Dermis blood vessel endothelial cell (primary cell): ENCODE measurements around the gene DPH6. TPM values are rescaled to one million over a fixed set of nuclear protein-coding genes. Genes with fewer than 3 reads are reported as not detected.
A peak's percentile ranks its signal among the peaks of the same experiment; 100 is the strongest.
"Not testable (repeated sequence)": the region's sequence is repeated elsewhere in the genome, so short reads cannot be mapped to it uniquely, and the experiment has no call there.

ENCODE experiments used
- DNase-seq: peaks from one replicate; pipeline ENCODE4 v3.0.0; 2010
- total RNA-seq: library from RNA; depleted of rRNA; stranded (reverse); fragments of >200 nt; gene quantifications from 2 replicates; pipeline ENCODE4 v1.2.3, GENCODE V29; 2014

DPH6 gene
- total RNA-seq, 1 donor from 2014 or later: 14.5 TPM

- no peak for DNase-seq
These were observed 61.6 kb downstream of the DPH6 start for GRCh38 chr15:35484231-35484945.

- peak; percentile 67 for DNase-seq
These were observed 64.0 kb downstream of the DPH6 start for GRCh38 chr15:35481992-35482391.

DNA sequence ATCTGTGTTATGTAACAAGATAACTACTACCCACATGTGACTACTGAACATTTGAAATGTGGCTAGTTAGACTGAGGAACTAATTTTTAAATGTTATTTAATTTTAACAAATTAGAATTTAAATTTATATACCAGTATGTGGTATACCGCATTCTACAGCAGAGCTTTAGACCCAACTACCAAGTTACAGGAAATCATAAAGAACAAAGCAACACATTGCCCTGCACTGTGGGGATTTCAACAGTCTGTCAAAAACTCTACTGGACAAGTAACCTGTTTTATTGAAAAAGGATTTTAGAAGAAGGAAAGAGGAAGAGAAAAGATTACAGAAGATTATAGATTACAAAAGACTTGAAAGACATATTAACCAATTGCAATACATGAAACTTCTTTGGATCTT lies 64.9 kb downstream of the DPH6 start:
- DNase-seq: no peak

DNA sequence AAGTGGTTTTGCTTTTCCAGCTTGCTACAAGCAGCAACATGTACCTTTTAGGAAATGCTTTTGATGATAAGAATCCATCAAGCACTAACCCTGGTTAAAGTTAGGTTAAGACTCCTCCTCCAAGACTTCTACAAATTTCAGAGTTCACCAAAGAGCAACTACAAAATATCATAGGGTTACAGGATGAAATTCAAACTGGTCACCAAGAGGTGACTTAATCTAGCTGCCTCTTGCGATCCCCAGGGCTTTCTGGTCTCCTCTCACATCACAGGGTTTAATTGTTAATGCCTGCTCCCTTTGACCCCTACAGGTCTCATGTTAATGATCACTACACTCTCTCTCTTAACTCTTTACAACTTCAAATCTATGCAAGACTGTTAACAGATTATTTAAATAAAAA lies 66.5 kb downstream of the DPH6 start:
- DNase-seq: no peak

GRCh38 chr15:35477312-35478262 lies 68.4 kb downstream of the DPH6 start:
- DNase-seq: no peak

- no peak for DNase-seq
These were observed 74.9 kb downstream of the DPH6 start for GRCh38 chr15:35471024-35471423.

- DNase-seq: no peak
These were observed 75.5 kb downstream of the DPH6 start for GRCh38 chr15:35470441-35470840.

GRCh38 chr15:35466476-35466875 lies 79.5 kb downstream of the DPH6 start:
- DNase-seq: no peak

GRCh38 chr15:35465783-35466182 lies 80.2 kb downstream of the DPH6 start:
- DNase-seq: no peak

DNA sequence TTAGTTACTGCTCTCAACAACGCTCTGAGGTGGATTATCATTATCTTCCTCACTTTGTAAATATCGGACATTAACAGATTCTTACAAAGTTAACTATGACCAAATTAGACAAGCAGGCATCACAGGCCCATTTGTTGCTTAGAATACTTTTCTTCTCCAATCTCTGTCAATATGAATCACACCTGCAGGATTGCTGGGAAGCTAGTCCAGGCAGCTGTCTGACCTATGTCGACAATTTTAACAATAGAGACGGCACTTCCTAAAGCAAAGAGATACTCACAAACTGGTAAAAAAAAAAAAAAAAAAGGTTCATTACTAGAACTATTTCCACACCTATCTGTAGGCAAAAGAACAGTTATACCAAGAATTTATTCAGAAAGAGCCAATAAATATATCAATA lies 85.3 kb downstream of the DPH6 start:
- no peak for DNase-seq

DNA sequence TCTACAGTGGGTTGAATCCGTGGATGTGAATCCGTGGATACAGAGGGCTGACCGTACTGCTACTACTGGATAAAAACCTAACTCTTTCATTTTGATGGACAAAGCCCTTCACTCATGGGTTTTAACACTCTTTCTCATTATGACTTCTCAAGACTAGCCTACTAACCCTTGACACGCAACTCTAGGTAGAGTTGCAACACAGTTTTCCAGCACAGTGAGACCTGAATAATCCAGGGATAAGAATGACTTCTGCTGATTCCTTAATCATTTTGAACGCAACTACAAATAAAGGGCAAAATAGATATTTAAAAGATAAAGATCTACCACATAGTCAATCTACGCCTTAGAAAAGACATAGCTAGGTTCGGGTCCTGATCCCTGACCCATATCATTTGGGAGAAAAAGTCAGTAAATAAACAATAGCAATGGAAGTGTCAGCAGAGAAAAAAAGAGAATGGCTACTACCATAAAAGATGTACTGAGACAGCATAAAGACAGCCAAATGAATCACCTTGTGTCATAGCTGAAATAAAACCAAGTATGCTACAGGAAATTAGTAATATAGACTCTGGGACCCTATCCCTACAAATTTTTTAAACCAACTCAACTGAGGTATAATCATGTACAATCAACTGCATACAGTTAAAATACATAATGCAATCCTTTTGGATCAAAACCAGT lies 87.6 kb downstream of the DPH6 start:
- no peak for DNase-seq

- no peak for DNase-seq
These were observed 90.8 kb downstream of the DPH6 start for GRCh38 chr15:35455201-35455600.

- peak; percentile 13 for DNase-seq
These were observed 95.5 kb downstream of the DPH6 start for GRCh38 chr15:35450492-35450891.

- no peak for DNase-seq
These were observed 97.7 kb downstream of the DPH6 start for GRCh38 chr15:35448294-35448693.

DNA sequence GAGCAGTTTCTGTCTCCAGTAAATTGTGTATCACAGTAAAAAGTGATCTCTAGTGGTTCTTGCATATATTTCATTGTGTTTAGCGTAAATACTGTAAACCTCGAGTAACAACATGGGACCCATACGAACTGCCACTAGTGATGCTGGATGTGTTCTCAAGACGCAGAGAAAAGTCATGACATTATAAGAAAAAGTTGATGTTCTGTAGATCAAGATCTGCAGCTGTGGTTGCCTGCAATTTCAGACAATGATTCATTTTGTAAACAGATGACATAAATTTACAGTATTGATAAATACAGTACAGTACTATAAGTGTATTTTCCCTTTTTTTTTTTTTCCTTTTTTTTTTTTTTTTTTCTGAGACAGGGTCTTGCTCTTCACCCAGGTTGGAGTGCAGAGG lies 100.1 kb downstream of the DPH6 start:
- DNase-seq: no peak

GRCh38 chr15:35444557-35445204 lies 101.3 kb downstream of the DPH6 start:
- DNase-seq: peak; percentile 77

GRCh38 chr15:35443376-35443775 lies 102.6 kb downstream of the DPH6 start:
- DNase-seq: no peak

DNA sequence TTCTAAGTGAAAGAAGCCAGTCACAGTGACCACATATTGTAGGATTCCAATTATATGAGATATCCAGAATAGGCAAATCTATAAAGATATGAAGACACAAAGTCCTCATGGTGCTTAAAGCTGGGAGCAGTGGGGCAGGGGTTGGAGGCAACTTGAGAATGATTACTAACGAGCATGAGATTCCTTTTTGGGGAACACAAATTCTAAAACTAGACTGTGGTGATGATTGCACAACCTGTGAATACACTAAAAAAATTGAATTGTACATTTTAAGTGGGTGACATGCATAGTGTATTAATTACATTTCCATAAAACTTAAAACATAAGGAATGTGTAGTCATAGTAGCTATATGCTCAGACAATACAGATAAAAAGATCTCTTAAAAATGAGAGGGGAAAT lies 103.2 kb downstream of the DPH6 start:
- no peak for DNase-seq

GRCh38 chr15:35441279-35441678 lies 104.7 kb downstream of the DPH6 start:
- DNase-seq: not testable (repeated sequence)

- DNase-seq: no peak
These were observed 105.7 kb downstream of the DPH6 start for GRCh38 chr15:35440265-35440664.

DNA sequence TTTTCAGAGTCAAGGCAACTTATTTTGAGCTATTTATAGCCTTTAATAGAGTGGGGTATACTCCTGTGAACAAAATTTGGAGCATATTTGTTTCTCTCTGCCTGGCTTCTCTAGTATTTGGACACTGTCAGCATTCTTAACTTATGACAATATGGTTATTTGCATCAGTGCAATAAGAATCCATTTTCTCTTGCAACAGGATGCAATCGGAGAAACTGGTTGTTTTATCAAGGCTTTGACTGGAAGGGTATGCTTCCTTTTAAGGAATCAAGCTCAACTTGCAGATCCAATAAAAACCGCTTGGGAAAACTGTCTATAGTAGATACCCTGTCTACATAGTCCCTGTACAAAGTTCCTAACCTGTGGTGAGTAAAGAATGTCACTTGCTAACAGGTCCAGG lies 106.7 kb downstream of the DPH6 start:
- no peak for DNase-seq

- peak; percentile 30 for DNase-seq
These were observed 108.8 kb downstream of the DPH6 start for GRCh38 chr15:35437157-35437556.

DNA sequence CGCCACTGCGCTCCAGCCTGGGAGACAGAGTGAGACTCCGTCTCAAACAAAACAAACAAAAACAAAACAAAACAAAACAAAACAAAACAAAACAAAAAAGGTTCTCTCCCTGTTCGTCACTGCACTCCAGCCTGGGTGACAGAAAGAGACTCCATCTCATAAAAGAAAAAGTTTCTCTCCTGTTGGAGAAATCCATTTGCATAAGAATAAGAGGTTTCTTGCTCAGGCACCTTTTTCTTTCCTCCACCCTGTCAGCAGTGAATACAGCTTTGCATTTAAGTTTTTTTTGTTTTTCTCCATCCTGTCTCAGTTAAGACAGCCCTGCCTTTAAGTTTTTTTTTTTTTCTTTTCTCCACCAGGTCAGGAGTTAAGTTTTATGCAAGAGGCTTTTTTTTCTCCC lies 109.5 kb downstream of the DPH6 start:
- no peak for DNase-seq
